DMS153 (cell line): ENCODE measurements around the gene MSANTD2.
A peak's percentile ranks its signal among the peaks of the same experiment; 100 is the strongest.
"Not testable (repeated sequence)": the region's sequence is repeated elsewhere in the genome, so short reads cannot be mapped to it uniquely, and the experiment has no call there.

Experiments
- DNase-seq: peaks from one replicate; lab custom pipeline; 2025; lab: John Stamatoyannopoulos, UW

Gene MSANTD2

GRCh38 chr11:124770959-124771358, 29.2 kb downstream of the MSANTD2 start:
- DNase-seq, result not testable (repeated sequence)

- no peak for DNase-seq
These were observed 30.1 kb downstream of the MSANTD2 start for GRCh38 chr11:124769806-124770774.

- no peak for DNase-seq
These were observed 31.3 kb downstream of the MSANTD2 start for GRCh38 chr11:124768914-124769313.

- DNase-seq, result no peak
These were observed 34.0 kb downstream of the MSANTD2 start for GRCh38 chr11:124766156-124766555.

- DNase-seq, result peak; percentile 57
These were observed 36.9 kb downstream of the MSANTD2 start for GRCh38 chr11:124763156-124763947.

- DNase-seq, result no peak
These were observed 37.5 kb downstream of the MSANTD2 start for GRCh38 chr11:124762624-124763155.

GRCh38 chr11:124762105-124762623, 38.0 kb downstream of the MSANTD2 start, which contains the start of gene ESAM:
Gene ESAM, minus strand, starts transcription at chr11:124762290. Its CDS starts 136 bp downstream, at chr11:124762154.
- DNase-seq, result no peak

GRCh38 chr11:124761301-124762104, 38.7 kb downstream of the MSANTD2 start:
- no peak for DNase-seq

GRCh38 chr11:124760806-124761205, 39.4 kb downstream of the MSANTD2 start:
- DNase-seq, result no peak

GRCh38 chr11:124760205-124760652, 40.0 kb downstream of the MSANTD2 start:
- no peak for DNase-seq

GRCh38 chr11:124759266-124760204, 40.7 kb downstream of the MSANTD2 start:
- no peak for DNase-seq

GRCh38 chr11:124758355-124759265, 41.6 kb downstream of the MSANTD2 start:
- peak; percentile 64 for DNase-seq

- DNase-seq, result no peak
These were observed 42.9 kb downstream of the MSANTD2 start for GRCh38 chr11:124757320-124757719.

- DNase-seq, result no peak
These were observed 43.4 kb downstream of the MSANTD2 start for GRCh38 chr11:124756753-124757227.

GRCh38 chr11:124756033-124756752, 44.0 kb downstream of the MSANTD2 start:
- no peak for DNase-seq

- no peak for DNase-seq
These were observed 45.5 kb downstream of the MSANTD2 start for GRCh38 chr11:124754710-124755109.

GRCh38 chr11:124754309-124754708, 45.9 kb downstream of the MSANTD2 start:
- no peak for DNase-seq

- DNase-seq, result no peak
These were observed 46.6 kb downstream of the MSANTD2 start for GRCh38 chr11:124753624-124754023.
